NCI-H1048 (cell line): ENCODE results near the gene ARL5A.
"Not testable (repeated sequence)": the region's sequence is repeated elsewhere in the genome, so short reads cannot be mapped to it uniquely, and the experiment has no call there.

Source experiments
- DNase-seq: peaks from one replicate; lab custom pipeline; 2025; lab: John Stamatoyannopoulos, UW

The ARL5A gene

DNA sequence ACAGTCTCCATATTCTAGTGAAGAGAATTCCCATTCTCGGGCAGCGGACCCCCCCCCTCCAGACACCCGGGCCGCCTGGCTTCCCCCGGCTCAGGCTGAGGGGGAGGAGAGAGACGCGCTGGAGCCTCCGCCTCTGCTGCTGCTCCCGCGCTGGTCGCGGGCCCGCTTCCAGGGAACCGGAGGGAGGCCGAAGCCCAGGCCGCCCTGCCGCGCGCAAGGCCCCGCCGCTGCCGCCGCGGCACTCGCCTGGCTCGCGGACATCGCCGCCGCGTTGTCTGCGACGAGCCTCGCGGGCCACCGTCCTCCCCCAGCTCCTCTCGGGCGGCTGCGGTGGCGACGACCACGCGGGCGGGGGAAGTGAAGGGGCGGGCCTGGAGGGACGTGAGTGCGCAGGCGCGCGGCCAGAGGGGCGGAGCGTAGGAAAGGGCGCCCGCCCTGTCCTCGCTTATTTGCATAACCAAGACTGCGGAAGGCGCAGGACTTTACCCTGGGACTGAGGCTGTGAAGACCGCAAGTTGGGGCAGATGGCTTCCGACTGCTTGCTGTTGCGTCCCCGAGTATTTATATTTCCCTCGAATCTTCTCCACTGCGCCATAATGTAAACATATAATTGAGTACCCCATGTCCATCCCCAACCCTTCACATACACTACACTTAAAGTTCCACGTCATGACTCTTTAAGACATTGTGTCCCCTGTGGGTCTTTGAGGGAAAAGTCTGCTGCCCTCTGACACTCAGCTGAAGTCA lies at the start of gene ARL5A:
ARL5A (minus strand) TSS at position 279 of the 747 bp plus-strand sequence; CDS start at position 34, 245 bp downstream.
- DNase-seq: peak; percentile 89

GRCh38 chr2:151875631-151876030 lies 47.4 kb upstream of the ARL5A start:
- DNase-seq: not testable (repeated sequence)

- DNase-seq: no peak
These were observed 44.2 kb upstream of the ARL5A start for GRCh38 chr2:151872463-151872862.

DNA sequence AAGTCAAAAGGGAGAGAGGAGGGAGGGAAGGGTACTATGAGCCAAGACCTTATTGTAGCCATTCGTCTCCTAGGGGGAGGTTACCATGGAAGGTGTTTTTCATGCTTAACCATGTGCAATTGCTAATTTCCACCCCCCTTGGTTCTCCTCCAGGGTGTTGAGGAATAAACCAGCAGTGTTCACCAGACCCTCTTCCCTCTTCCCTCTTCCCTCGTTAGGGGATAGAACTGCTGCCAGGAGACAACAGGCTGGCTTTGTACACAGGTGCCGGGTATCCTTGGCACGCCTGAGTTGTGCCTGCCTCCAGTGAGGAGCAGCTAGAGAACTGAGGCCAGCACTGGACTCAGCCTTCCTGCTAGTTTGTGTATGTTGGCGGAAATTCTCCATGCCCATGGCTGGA lies 41.1 kb upstream of the ARL5A start:
- no peak for DNase-seq

DNA sequence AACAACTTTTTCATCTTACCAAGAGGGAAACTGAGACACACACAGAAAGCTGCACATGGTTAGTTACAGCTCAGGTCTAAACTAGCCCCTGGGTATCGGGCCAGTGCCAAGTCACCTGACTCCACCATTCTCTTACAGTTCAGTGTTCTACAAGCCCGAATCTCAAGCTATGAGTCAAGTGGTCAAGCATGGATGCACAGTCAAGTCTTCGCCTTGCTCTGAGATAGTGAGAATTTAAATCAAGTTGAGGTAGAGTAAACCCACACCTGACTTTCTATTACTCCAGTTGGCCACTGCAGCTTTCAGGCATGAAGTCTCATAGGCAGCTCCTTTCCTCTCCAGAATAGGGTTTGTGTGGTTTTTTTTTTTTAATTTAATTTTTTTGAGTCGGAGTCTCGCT lies 34.5 kb upstream of the ARL5A start:
- no peak for DNase-seq

DNA sequence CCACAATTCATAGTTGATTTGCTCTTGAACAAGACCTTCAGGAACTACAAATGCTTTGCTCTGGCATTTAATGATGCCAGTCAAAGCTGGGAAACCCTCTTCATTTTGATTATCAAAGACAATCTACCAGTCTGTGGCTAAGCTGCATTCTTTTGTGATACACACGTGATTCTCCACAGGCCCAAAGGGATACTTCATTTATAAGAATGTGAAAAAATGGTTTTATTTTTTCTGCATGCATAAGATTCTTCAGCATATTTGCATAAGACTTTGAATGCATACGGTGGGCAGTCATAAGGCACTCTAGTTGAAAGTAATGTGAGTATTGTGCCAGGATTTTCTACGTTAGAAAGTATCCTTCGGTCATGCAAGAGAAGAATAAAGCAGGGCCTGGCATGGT lies 33.0 kb upstream of the ARL5A start:
- DNase-seq: no peak

DNA sequence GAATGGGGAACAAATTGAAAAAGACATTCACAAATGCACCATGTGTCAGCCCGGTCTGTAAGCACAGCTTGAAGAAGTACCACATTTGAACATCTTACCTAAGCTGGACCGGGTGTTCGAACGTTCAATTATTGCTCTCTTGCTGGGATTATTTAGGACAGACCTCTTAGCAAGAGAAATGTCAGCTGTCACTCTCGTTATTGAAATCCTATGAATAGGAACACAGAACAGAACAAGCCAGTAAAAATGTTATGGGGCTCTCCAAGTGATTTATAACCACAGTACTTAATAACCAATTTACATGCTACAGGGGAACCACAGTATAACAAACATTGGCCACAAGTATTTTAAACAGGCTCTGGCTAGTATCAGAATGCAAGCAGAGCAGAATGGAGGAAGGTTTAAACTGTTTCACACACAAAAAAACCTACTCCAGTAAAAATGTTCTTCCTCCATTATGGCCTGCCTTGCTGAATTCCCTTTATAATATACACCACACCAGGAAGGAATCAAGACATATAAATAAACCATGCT lies 32.5 kb upstream of the ARL5A start:
- no peak for DNase-seq

DNA sequence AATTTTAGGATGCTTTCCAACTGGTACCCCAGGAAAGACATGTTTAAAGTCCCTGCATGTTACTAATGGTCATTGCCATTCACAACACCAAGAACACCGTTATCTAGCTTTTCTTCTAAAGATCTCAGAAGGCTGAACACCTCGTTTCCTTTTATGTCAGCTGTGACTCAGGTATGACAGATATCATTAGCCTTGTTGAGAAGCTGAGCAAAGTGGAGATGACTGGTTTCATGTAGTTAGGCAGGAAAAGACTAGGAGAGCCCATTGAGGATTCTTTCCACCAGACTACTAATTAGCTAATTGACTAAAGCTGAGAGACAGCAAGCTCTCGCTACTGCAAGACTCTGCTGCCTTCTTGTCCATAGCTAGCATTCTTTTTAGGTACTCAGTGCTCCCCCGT lies 32.0 kb upstream of the ARL5A start:
- no peak for DNase-seq

DNA sequence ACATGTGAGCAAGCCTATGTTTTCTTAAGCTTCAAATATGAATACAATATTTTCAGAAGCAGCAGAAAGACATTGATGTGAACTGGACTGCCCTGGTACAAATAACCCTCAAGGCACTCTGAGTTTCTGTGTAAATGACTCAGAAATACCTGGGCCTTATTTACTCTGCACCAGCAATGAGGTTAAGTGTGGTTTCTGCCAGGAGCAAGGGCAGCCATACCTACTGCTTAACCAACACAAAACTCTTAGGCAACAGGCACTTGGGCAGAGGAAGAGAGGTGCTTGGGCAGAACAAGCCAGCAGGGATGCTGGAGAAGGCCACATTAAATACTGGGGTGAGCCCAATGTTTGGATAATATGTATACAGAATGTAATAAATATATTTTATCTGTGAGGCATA lies 29.4 kb upstream of the ARL5A start:
- no peak for DNase-seq

DNA sequence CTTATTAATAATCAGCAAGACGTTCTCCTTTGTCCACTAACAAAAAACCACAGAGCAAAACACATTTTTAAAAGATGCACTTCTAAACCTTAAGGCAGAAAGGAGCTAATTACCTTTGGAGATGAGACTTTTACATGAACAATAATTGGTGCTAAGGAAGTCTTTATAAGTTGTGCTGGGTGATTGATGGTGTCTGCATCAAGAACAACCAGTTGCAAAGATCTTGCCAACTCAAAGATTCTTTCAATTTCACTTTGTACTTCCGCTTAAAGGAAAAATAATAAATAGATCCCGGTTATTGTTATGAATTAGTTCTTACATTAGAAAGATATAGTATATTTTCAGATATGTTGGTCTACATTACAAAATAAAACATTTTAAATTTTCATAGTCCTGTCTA lies 26.9 kb upstream of the ARL5A start:
- DNase-seq: no peak

GRCh38 chr2:151853070-151853758 lies 25.0 kb upstream of the ARL5A start:
- no peak for DNase-seq

GRCh38 chr2:151852260-151853069 lies 24.2 kb upstream of the ARL5A start:
- DNase-seq: peak; percentile 27

DNA sequence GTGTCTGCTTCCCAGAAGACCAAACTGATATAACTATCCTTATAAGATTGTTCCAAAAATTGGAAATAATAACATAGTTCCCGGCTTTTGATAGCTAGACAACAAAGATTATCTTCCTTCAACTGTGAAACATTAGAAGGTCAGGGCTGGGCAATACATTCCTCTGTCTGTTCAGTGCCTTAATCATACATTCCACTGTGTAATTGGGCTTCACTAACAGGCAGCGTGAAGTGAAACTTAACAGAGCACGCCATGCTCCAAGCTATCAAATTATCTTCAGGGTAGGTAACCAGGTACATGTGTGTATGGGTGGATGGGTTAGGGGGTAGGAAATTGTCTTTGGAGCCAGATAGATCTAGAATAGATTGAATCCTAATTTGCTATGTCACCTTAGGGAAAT lies 23.5 kb upstream of the ARL5A start:
- peak; percentile 17 for DNase-seq

DNA sequence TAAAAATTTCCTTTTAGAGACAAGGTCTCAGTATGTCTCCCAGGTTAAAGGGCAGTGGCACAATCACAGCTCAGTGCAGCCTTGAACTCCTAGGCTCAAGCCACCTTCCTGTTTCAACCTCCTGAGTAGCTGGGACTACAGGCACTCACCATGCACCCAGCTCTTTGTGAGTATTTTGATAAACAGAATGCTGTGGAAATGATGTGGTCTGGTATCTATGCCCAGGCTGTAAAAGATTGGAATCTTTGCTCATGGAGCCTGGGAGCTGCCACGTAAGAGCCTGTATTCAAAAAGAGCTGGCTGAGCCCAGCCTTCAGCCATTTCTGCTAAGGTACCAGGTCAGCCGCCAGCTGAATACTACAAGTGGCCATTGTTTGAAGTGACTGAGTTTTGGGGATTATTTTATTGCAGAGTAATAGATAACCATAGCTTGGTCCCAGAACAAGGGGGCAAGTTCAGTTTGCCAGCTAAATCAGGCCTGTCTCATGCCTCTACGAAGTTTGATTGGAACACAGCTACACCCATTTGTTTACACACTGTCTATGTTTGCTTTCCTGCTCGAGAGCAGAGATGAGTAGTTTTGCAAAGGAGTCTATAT lies 21.3 kb upstream of the ARL5A start:
- DNase-seq: no peak

DNA sequence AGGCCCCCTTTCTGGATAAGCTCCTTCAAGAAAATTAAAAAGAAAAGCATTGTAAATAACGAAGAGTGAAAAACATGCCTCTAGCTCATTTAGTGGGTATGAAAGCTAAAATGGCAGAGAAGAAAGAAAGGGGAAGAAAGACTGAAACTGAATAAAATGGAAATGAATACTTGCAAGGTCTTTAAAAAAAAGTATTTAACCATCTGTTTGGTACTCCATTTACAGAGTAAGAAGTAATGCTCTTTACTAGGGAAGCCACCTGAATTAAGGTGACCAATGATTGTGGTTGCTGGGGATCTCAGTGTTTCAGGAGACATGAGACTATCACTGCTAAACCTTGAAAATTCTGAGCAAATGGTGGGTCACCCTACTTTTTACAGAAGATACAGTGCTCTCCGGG lies 17.7 kb upstream of the ARL5A start:
- DNase-seq: no peak

- DNase-seq: no peak
These were observed 17.3 kb upstream of the ARL5A start for GRCh38 chr2:151845481-151845880.

GRCh38 chr2:151844211-151844896 lies 16.1 kb upstream of the ARL5A start:
- no peak for DNase-seq

- no peak for DNase-seq
These were observed 15.5 kb upstream of the ARL5A start for GRCh38 chr2:151843691-151844061.

GRCh38 chr2:151842830-151843690 lies 14.8 kb upstream of the ARL5A start:
- no peak for DNase-seq

DNA sequence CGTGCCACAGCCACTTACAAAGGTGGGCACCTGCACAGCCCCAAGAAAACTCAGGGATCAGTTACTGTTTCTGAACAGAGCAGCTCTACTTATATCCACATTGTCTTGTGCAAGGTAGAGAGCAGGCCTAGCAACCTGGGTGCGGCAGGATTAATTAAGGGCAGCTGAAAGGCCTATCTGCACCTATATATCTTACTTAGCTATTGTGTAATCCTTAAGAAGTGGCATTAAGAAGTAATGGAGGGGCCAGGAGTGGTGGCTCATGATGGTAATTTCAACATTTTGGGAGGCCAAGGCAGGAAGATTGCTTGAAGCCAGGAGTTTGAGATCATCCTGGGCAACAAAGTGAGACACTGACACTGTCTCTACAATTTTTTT lies 12.8 kb upstream of the ARL5A start:
- no peak for DNase-seq
